PC-3 (cell line): ENCODE results near the gene CHAF1A. TPM values are rescaled to one million over a fixed set of nuclear protein-coding genes. Genes with fewer than 3 reads are reported as not detected.

ENCODE experiments used
- ATAC-seq: fragments of 200-7000 bp; cut with Tn5 transposase; 2 replicates; pipeline ENCODE4 v1.9.1; 2020; ENCODE audit warnings: mild to moderate bottlenecking, moderate library complexity
- BruUV-seq: library from RNA; stranded (reverse); fragments of 400-500 nt; replicated peaks from 2 replicates; lab custom pipeline; 2021; lab: Mats Ljungman, UMichigan
- CTCF ChIA-PET: fragments of 300-600 bp; sonication (Branson Sonifier 250); formaldehyde crosslinking; loops from one replicate; lab custom pipeline; 2022; ENCODE audit warnings: antibody characterized with exemption; lab: Charles Lee
- POLR2A ChIA-PET: fragments of 300-600 bp; sonication (Branson Sonifier 250); formaldehyde crosslinking; loops from one replicate; lab custom pipeline; 2022; ENCODE audit warnings: antibody characterized with exemption; ENCODE audit not compliant: unreplicated experiment; lab: Charles Lee
- DNase-seq: peaks from one replicate; pipeline ENCODE4 v3.0.0-alpha.2; 2015
- H2AFZ ChIP-seq: fragments of 300-600 bp; sonication (generic); 2 replicates; pipeline ENCODE4 v1.6.0; 2016; ENCODE audit warnings: antibody characterized with exemption, low read length
- H3F3A ChIP-seq: fragments of 300-600 bp; sonication (generic); one replicate; pipeline ENCODE4 v1.6.0; 2017; ENCODE audit warnings: antibody characterized with exemption, low read length, control low read depth, mild to moderate bottlenecking; ENCODE audit not compliant: unreplicated experiment
- H3K27ac ChIP-seq: fragments of 300-600 bp; sonication (generic); 2 replicates; pipeline ENCODE4 v1.5.1; 2016; ENCODE audit warnings: mild to moderate bottlenecking, low read length
- H3K27me3 ChIP-seq: fragments of 300-600 bp; sonication (generic); 2 replicates; pipeline ENCODE4 v1.6.1; 2016; ENCODE audit warnings: low read length, mixed read lengths
- H3K36me3 ChIP-seq: fragments of 300-600 bp; sonication (generic); 2 replicates; pipeline ENCODE4 v1.6.1; 2016; ENCODE audit warnings: low read depth, mixed run types, low read length, mixed read lengths
- H3K4me1 ChIP-seq: fragments of 300-600 bp; sonication (generic); 2 replicates; pipeline ENCODE4 v1.5.1; 2016; ENCODE audit warnings: low read length; ENCODE audit not compliant: insufficient read depth
- H3K4me2 ChIP-seq: fragments of 300-600 bp; sonication (generic); 2 replicates; pipeline ENCODE4 v1.6.0; 2016; ENCODE audit warnings: low read length
- H3K4me3 ChIP-seq: fragments of 300-600 bp; sonication (generic); 2 replicates; pipeline ENCODE4 v1.5.1; 2016; ENCODE audit warnings: mild to moderate bottlenecking, low read length, mixed read lengths
- H3K79me2 ChIP-seq: fragments of 300-600 bp; sonication (generic); 2 replicates; pipeline ENCODE4 v1.6.1; 2017; ENCODE audit warnings: low read length, mixed read lengths
- H3K9ac ChIP-seq: fragments of 300-600 bp; sonication (generic); 2 replicates; pipeline ENCODE4 v1.6.0; 2016; ENCODE audit warnings: mild to moderate bottlenecking, low read length
- H3K9me2 ChIP-seq: fragments of 300-600 bp; sonication (generic); replicated peaks from 2 replicates; pipeline ENCODE4 v1.6.1; 2016; ENCODE audit warnings: mixed run types, low read length, mixed read lengths
- H3K9me3 ChIP-seq: fragments of 300-600 bp; sonication (generic); 2 replicates; pipeline ENCODE4 v1.6.1; 2016; ENCODE audit warnings: low read length, mixed read lengths
- H4K20me1 ChIP-seq: fragments of 300-600 bp; sonication (generic); 2 replicates; pipeline ENCODE4 v1.6.1; 2016; ENCODE audit warnings: low read length, mixed read lengths
- EZH2 ChIP-seq: fragments of 300-600 bp; sonication (generic); IDR thresholded peaks from one replicate; pipeline ENCODE4 v1.6.1; 2017; ENCODE audit warnings: antibody characterized with exemption, mild to moderate bottlenecking, low read length; ENCODE audit not compliant: unreplicated experiment
- EZH2phosphoT487 ChIP-seq: fragments of 300-600 bp; sonication (generic); IDR thresholded peaks from 2 replicates; pipeline ENCODE4 v1.6.1; 2018; ENCODE audit warnings: mild to moderate bottlenecking, antibody characterized with exemption, low read length, borderline replicate concordance
- intact Hi-C: fragments of 100-400 bp; cut with micrococcal nuclease; formaldehyde crosslinking; loops from 2 replicates; pipeline ENCODE4 v1.9.0; 2023
- total RNA-seq: library from RNA; depleted of rRNA; stranded (reverse); fragments of >200 nt; gene quantifications from 2 replicates; pipeline ENCODE4 v1.2.3, GENCODE V29; 2014
- TF ChIP-seq, protein P1 (sequence below): fragments of 300-600 bp; sonication (generic); conservative IDR thresholded peaks from 2 replicates; pipeline ENCODE4 v1.5.1; 2017; ENCODE audit warnings: antibody characterized with exemption, low read depth, mild to moderate bottlenecking, low read length

CHAF1A gene
- total RNA-seq, 1 experiment from 2014 or later: 48.9 TPM

DNA sequence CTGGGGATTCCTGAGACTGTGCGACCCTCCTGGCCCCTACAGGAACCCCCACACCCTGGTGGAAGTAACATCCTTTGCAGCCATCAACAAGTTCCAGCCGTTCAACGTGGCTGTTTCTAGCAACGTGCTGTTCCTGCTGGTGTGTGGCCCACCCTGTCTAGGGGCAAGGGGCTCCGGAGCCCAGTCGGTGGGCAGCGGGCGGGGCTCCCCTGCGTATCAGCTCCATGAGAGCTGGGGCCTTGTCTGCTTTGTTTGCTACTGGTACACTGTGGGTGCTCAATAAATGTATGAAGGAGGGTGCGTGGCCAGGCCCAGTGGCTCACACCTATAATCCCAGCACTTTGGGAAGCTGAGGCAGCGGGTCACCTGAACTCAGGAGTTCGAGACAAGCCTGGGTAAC is 48.2 kb upstream of the CHAF1A start:
- Histone ChIP-seq H3K36me3 (no peaks in the 10 kb centered on the region), H3K27me3 (no peaks in the 10 kb centered on the region), H3F3A (no peaks in the 10 kb centered on the region), H3K4me2 (no peak overlapping the region), H3K4me1 (no peaks in the 10 kb centered on the region), H4K20me1 (no peaks in the 10 kb centered on the region), H3K9ac (no peak overlapping the region), H3K9me2 (no peaks in the 10 kb centered on the region), H2AFZ (no peak overlapping the region), H3K79me2 (no peaks in the 10 kb centered on the region), H3K27ac (no peak overlapping the region), H3K9me3 (no peaks in the 10 kb centered on the region), H3K4me3 (no peak overlapping the region)
- no TSS peak for BruUV-seq
- no peak for TF ChIP-seq EZH2
- TF ChIP-seq EZH2phosphoT487: no peak
- TF ChIP-seq, protein P1, sequence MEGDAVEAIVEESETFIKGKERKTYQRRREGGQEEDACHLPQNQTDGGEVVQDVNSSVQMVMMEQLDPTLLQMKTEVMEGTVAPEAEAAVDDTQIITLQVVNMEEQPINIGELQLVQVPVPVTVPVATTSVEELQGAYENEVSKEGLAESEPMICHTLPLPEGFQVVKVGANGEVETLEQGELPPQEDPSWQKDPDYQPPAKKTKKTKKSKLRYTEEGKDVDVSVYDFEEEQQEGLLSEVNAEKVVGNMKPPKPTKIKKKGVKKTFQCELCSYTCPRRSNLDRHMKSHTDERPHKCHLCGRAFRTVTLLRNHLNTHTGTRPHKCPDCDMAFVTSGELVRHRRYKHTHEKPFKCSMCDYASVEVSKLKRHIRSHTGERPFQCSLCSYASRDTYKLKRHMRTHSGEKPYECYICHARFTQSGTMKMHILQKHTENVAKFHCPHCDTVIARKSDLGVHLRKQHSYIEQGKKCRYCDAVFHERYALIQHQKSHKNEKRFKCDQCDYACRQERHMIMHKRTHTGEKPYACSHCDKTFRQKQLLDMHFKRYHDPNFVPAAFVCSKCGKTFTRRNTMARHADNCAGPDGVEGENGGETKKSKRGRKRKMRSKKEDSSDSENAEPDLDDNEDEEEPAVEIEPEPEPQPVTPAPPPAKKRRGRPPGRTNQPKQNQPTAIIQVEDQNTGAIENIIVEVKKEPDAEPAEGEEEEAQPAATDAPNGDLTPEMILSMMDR: no peak
- CTCF ChIA-PET: no interaction called here
- intact Hi-C loops: loop anchor here (5.0 kb wide), 1 partner anchor 87 kb away; no protein-coding TSS in a partner anchor
- POLR2A ChIA-PET: no interaction called here
- ATAC-seq: no peak
- DNase-seq: no peak

GRCh38 chr19:4354897-4355296 is 47.5 kb upstream of the CHAF1A start:
- no peaks in the 10 kb centered on the region for H3K4me1 ChIP-seq
- BruUV-seq: no TSS peak
- H2AFZ ChIP-seq: no peak overlapping the region
- H3K9ac ChIP-seq: no peak overlapping the region
- no peak overlapping the region for H3K4me2 ChIP-seq
- no peaks in the 10 kb centered on the region for H3K9me3 ChIP-seq
- no peak overlapping the region for H3K27ac ChIP-seq
- H3K36me3 ChIP-seq: no peaks in the 10 kb centered on the region
- H3F3A ChIP-seq: no peaks in the 10 kb centered on the region
- CTCF ChIA-PET: no interaction called here
- H3K4me3 ChIP-seq: no peak overlapping the region
- POLR2A ChIA-PET: no interaction called here
- H3K79me2 ChIP-seq: no peaks in the 10 kb centered on the region
- ATAC-seq (no peak), DNase-seq (no peak)
- no peaks in the 10 kb centered on the region for H3K27me3 ChIP-seq
- H3K9me2 ChIP-seq: no peaks in the 10 kb centered on the region
- H4K20me1 ChIP-seq: no peaks in the 10 kb centered on the region
- TF ChIP-seq, protein P1: no peak
- TF ChIP-seq EZH2 (no peak), EZH2phosphoT487 (no peak)
- intact Hi-C loops: loop anchor here (5.0 kb wide), 1 partner anchor 88 kb away; no protein-coding TSS in a partner anchor

- CTCF ChIA-PET: no interaction called here
These were observed 45.2 kb upstream of the CHAF1A start for GRCh38 chr19:4357095-4357797.

More at GRCh38 chr19:4357095-4357797, 45.2 kb upstream of the CHAF1A start:
- H3F3A ChIP-seq: no peaks in the 10 kb centered on the region
- ATAC-seq: no peak
- no peaks in the 10 kb centered on the region for H3K9me3 ChIP-seq
- no TSS peak for BruUV-seq
- no peak for DNase-seq
- no peaks in the 10 kb centered on the region for H3K4me1 ChIP-seq
- no peak overlapping the region for H3K4me2 ChIP-seq
- H2AFZ ChIP-seq: no peak overlapping the region
- intact Hi-C loops: no loop called here
- no peak overlapping the region for H3K4me3 ChIP-seq
- TF ChIP-seq EZH2 (no peak), EZH2phosphoT487 (no peak)
- TF ChIP-seq, protein P1: no peak
- peaks cover 2% of the 10 kb centered on the region; the same call in 1 of the 2 replicates for H3K36me3 ChIP-seq
- no peak overlapping the region for H3K9ac ChIP-seq
- POLR2A ChIA-PET: no interaction called here
- no peaks in the 10 kb centered on the region for H3K27me3 ChIP-seq
- H4K20me1 ChIP-seq: no peaks in the 10 kb centered on the region
- no peak overlapping the region for H3K27ac ChIP-seq
- H3K79me2 ChIP-seq: no peaks in the 10 kb centered on the region
- no peaks in the 10 kb centered on the region for H3K9me2 ChIP-seq
